ENCODE measurements around the gene UBALD1. TPM values are rescaled to one million over a fixed set of nuclear protein-coding genes. Genes with fewer than 3 reads are reported as not detected.

The UBALD1 gene
- total RNA-seq, 1 experiment from 2014 or later, result 58.4 TPM

- H3K79me2 ChIP-seq (ENCODE audit: low read depth), result peaks cover 44% of the 10 kb centered on the region
- CTCF ChIA-PET, result no interaction called here
- no peak for TF ChIP-seq EZH2 (IDR thresholded peaks at IDR 0.05; ENCODE audit: low read depth)
- TF ChIP-seq, protein P1, sequence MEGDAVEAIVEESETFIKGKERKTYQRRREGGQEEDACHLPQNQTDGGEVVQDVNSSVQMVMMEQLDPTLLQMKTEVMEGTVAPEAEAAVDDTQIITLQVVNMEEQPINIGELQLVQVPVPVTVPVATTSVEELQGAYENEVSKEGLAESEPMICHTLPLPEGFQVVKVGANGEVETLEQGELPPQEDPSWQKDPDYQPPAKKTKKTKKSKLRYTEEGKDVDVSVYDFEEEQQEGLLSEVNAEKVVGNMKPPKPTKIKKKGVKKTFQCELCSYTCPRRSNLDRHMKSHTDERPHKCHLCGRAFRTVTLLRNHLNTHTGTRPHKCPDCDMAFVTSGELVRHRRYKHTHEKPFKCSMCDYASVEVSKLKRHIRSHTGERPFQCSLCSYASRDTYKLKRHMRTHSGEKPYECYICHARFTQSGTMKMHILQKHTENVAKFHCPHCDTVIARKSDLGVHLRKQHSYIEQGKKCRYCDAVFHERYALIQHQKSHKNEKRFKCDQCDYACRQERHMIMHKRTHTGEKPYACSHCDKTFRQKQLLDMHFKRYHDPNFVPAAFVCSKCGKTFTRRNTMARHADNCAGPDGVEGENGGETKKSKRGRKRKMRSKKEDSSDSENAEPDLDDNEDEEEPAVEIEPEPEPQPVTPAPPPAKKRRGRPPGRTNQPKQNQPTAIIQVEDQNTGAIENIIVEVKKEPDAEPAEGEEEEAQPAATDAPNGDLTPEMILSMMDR (conservative IDR thresholded peaks at IDR 0.05), result no peak
- 0 out of 2 replicates have a peak, but pooled peaks cover 8% of the 10 kb centered on the region for H3F3A ChIP-seq (ENCODE audit: insufficient read depth, low read depth)
- no peak overlapping the region for H3K27ac ChIP-seq
- peaks cover 54% of the 10 kb centered on the region for H4K20me1 ChIP-seq (ENCODE audit: insufficient read depth)
- no peaks in the 10 kb centered on the region for H3K9me2 ChIP-seq (ENCODE audit: insufficient read depth)
- no peaks in the 10 kb centered on the region for H3K9me3 ChIP-seq (ENCODE audit: insufficient read depth, low read depth)
- intact Hi-C loops (cut with micrococcal nuclease; ENCODE audit: unreplicated experiment), result loop anchor here (10.0 kb wide), 2 partner anchors 195 to 335 kb away; partner anchors contain the start of genes CORO7 and TFAP4
- BruUV-seq (replicated peaks), result no TSS peak
- DNase-seq, result no peak
- no peak overlapping the region for H3K4me3 ChIP-seq
- no peak overlapping the region for H3K4me2 ChIP-seq
- POLR2A ChIA-PET (ENCODE audit: unreplicated experiment), result no interaction called here
- no peaks in the 10 kb centered on the region for H3K36me3 ChIP-seq (ENCODE audit: low read depth)
- peaks cover 13% of the 10 kb centered on the region for H3K4me1 ChIP-seq (replicated peaks; ENCODE audit: insufficient read depth)
- H2AFZ ChIP-seq, result no peak overlapping the region
- no peaks in the 10 kb centered on the region for H3K27me3 ChIP-seq (ENCODE audit: insufficient read depth, low read depth)
Measured at GRCh38 chr16:4609200-4610010, 5.3 kb downstream of the UBALD1 start.

DNA sequence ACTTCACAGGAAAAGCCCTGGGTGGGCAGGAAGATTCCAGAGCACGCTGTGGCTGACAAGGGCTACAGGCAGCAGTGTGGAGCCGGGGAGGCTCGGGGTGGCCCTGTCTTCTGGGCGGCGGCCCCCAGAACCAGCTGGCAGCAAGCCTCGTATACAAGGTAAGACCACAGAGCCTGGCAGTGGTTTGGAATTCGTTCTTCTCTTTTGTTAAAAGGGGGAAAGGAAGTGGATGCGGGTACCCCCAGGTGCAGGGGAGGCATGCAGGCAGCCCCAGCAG, 6.0 kb downstream of the UBALD1 start:
- Histone ChIP-seq H3K27me3 (ENCODE audit: insufficient read depth, low read depth) (no peaks in the 10 kb centered on the region), H3K4me1 (replicated peaks; ENCODE audit: insufficient read depth) (peaks cover 13% of the 10 kb centered on the region), H3K27ac (no peak overlapping the region), H3K9me2 (ENCODE audit: insufficient read depth) (no peaks in the 10 kb centered on the region), H3K4me3 (no peak overlapping the region), H3K79me2 (ENCODE audit: low read depth) (peaks cover 37% of the 10 kb centered on the region), H4K20me1 (ENCODE audit: insufficient read depth) (peaks cover 52% of the 10 kb centered on the region), H3K9me3 (ENCODE audit: insufficient read depth, low read depth) (no peaks in the 10 kb centered on the region), H3K4me2 (no peak overlapping the region), H2AFZ (no peak overlapping the region), H3K36me3 (ENCODE audit: low read depth) (no peaks in the 10 kb centered on the region), H3F3A (ENCODE audit: insufficient read depth, low read depth) (0 out of 2 replicates have a peak, but pooled peaks cover 8% of the 10 kb centered on the region)
- no peak for DNase-seq
- no TSS peak for BruUV-seq (replicated peaks)
- intact Hi-C loops (cut with micrococcal nuclease; ENCODE audit: unreplicated experiment), result no loop called here
- POLR2A ChIA-PET (ENCODE audit: unreplicated experiment), result interaction anchor here (0.5 kb wide), 1 partner anchor 8 kb away, joined by 3 read pairs; no protein-coding TSS in a partner anchor
- TF ChIP-seq, protein P1 (conservative IDR thresholded peaks at IDR 0.05), result no peak
- CTCF ChIA-PET, result no interaction called here

DNA sequence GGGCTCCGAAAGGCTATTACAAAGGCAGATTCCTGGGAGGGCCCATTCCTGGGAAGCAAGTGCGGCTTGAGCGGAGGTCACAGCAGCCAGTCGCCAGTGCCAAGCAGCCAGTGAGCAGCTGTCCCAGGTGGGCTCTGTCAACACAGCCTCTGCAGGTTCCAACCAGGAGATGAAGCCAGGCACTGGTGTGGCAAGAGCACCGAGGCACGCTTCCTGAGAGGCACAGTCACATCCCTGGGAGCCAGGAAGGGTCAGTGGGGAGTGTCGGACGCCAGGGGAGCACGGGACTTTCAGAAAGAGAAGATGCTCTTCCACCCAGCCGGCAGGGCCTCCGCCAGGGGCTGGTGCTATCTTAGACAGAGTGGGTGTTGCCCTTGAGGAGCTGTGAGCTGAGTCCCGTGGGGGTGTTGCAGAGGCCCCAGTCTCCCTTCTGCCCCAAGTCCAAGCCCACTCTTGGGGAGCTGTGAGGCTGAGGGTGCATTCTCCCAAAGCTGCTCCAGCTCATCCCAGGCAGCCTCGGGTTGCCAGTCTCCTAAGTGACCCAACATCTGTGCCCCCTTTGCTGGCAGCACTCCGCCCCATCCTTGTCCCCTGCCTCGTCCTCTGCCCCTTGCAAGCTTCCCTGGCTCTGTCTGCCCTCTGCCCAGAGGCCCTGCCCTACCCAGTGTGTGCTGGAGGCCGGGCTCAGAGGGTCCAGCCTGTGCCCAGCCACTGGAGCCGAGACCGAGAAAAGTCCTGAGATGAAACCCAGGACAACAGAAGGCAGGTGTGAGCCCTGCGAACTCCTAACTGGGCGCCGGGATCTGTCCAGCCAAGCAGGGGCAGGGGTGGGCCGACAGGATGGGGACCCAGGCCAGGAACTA, 6.6 kb downstream of the UBALD1 start:
- Histone ChIP-seq H3K36me3 (ENCODE audit: low read depth) (no peaks in the 10 kb centered on the region), H3K79me2 (ENCODE audit: low read depth) (peaks cover 31% of the 10 kb centered on the region), H3K9me3 (ENCODE audit: insufficient read depth, low read depth) (no peaks in the 10 kb centered on the region), H4K20me1 (ENCODE audit: insufficient read depth) (peaks cover 47% of the 10 kb centered on the region), H3K4me3 (no peak overlapping the region), H3K4me2 (no peak overlapping the region), H3K27ac (no peak overlapping the region), H3K27me3 (ENCODE audit: insufficient read depth, low read depth) (no peaks in the 10 kb centered on the region), H3K4me1 (replicated peaks; ENCODE audit: insufficient read depth) (peaks cover 9% of the 10 kb centered on the region), H2AFZ (no peak overlapping the region), H3F3A (ENCODE audit: insufficient read depth, low read depth) (0 out of 2 replicates have a peak, but pooled peaks cover 8% of the 10 kb centered on the region), H3K9me2 (ENCODE audit: insufficient read depth) (no peaks in the 10 kb centered on the region)
- ChIA-PET CTCF (no interaction called here), POLR2A (ENCODE audit: unreplicated experiment) (interaction anchor here (0.5 to 0.6 kb wide), 2 partner anchors 9 to 1584 kb away, joined by 3 read pairs; partner anchors contain the start of genes HCFC1R1 and THOC6)
- intact Hi-C loops (cut with micrococcal nuclease; ENCODE audit: unreplicated experiment), result no loop called here
- TF ChIP-seq, protein P1 (conservative IDR thresholded peaks at IDR 0.05), result no peak
- no peak for TF ChIP-seq EZH2 (IDR thresholded peaks at IDR 0.05; ENCODE audit: low read depth)
- BruUV-seq (replicated peaks), result no TSS peak
- no peak for DNase-seq

Measured in PC-9 (cell line).